Mesodermal cell (in vitro differentiated cells): ENCODE results near the gene TRMT2B. TPM values are rescaled to one million over a fixed set of nuclear protein-coding genes. Genes with fewer than 3 reads are reported as not detected.

ENCODE experiments used
- H3K27ac ChIP-seq: 2 replicates; pipeline ENCODE4 v1.7.0; 2013; ENCODE audit warnings: mild to moderate bottlenecking, low read depth, low read length, moderate library complexity; ENCODE audit not compliant: severe bottlenecking
- H3K36me3 ChIP-seq: 2 replicates; pipeline ENCODE4 v1.7.1; 2013; ENCODE audit warnings: mild to moderate bottlenecking, low read length, moderate library complexity; ENCODE audit not compliant: control insufficient read depth, insufficient read depth
- H3K4me1 ChIP-seq: one replicate; pipeline ENCODE4 v1.7.1; 2013; ENCODE audit warnings: mild to moderate bottlenecking, low read length; ENCODE audit not compliant: insufficient read depth, control insufficient read depth, poor library complexity, severe bottlenecking
- H3K4me3 ChIP-seq: 2 replicates; pipeline ENCODE4 v1.7.0; 2013; ENCODE audit warnings: low read length, control low read depth, mild to moderate bottlenecking; ENCODE audit not compliant: insufficient read depth, poor library complexity, severe bottlenecking; ENCODE audit errors: extremely low read depth
- H3K9me3 ChIP-seq: 2 replicates; pipeline ENCODE4 v1.7.1; 2013; ENCODE audit warnings: mild to moderate bottlenecking, low read length, moderate library complexity; ENCODE audit not compliant: control insufficient read depth
- WGBS, 2 experiments: methylation state at CpG; one replicate each; pipeline ENCODE4 v1.1.5; 2013; ENCODE audit warnings: missing lambda C conversion rate in 2 of 2; ENCODE audit not compliant: insufficient coverage in 2 of 2; 5-methylcytosine and 5-hydroxymethylcytosine counted together
- polyA plus RNA-seq, 2 experiments: library from polyadenylated mRNA; stranded (reverse); fragments of 50-300 nt; gene quantifications; one replicate each; pipeline ENCODE4 v1.2.3, GENCODE V29; 2013

TRMT2B gene, protein sequence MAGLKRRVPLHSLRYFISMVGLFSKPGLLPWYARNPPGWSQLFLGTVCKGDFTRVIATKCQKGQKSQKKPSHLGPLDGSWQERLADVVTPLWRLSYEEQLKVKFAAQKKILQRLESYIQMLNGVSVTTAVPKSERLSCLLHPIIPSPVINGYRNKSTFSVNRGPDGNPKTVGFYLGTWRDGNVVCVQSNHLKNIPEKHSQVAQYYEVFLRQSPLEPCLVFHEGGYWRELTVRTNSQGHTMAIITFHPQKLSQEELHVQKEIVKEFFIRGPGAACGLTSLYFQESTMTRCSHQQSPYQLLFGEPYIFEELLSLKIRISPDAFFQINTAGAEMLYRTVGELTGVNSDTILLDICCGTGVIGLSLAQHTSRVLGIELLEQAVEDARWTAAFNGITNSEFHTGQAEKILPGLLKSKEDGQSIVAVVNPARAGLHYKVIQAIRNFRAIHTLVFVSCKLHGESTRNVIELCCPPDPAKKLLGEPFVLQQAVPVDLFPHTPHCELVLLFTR
- 7.9 TPM for polyA plus RNA-seq (2013, experiment 1 of 2)
- 6.7 TPM for polyA plus RNA-seq (2013, experiment 2 of 2)

GRCh38 chrX:101051549-101052302 lies at the start of gene TRMT2B:
TRMT2B (minus strand) TSS chrX:101052111; CDS start chrX:101042289, 9,822 bp downstream.
- no peaks in the 10 kb centered on the region for H3K4me1 ChIP-seq
- 0% methylated on average over 3 to 8 of the region's 43 CpGs for WGBS, 2 experiments
- no peak within 1 kb of the TSS for H3K27ac ChIP-seq
- H3K36me3 ChIP-seq: no peaks in the 10 kb centered on the region
- H3K4me3 ChIP-seq: peak within 1 kb of the TSS; percentile 48
- no peaks in the 10 kb centered on the region for H3K9me3 ChIP-seq

- Histone ChIP-seq H3K4me1 (no peaks in the 10 kb centered on the region), H3K4me3 (peak within 1 kb of the TSS; percentile 53), H3K27ac (peak within 1 kb of the TSS; percentile 64), H3K9me3 (no peaks in the 10 kb centered on the region), H3K36me3 (peaks cover 16% of the 10 kb centered on the region)
- WGBS, 2 experiments: 0% methylated on average over 19 to 23 of the region's 48 CpGs
Observed at GRCh38 chrX:101097546-101098453, 45.9 kb upstream of the TRMT2B start, which contains the start of gene CENPI. CENPI (plus strand) TSS chrX:101098204; CDS start chrX:101101071, 2,867 bp downstream.

DNA sequence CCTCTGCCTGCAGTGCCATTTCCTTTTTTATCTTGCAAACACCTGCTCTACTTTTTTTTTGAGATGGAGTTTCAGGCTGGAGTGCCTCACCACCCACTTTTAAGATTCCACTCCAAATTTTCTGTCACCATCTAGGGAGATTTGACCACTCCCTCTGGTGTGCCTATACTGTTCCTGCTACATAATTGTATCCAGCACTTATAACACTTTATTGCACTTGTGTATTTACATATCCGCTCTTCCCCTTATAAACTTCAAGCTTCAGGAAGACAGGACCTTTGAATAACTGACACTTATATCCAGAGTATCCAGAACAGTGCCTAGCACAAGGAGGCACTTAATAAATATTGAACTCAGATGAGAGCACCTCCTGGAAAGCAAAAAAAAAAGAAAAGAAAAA lies 39.9 kb upstream of the TRMT2B start:
- no peak overlapping the region for H3K4me3 ChIP-seq
- no peaks in the 10 kb centered on the region for H3K4me1 ChIP-seq
- WGBS, 2 experiments: 100% methylated on average over 1 of the region's 1 CpG; no CpG with 5 or more reads in 1 of the 2 experiments
- no peak overlapping the region for H3K27ac ChIP-seq
- no peaks in the 10 kb centered on the region for H3K36me3 ChIP-seq
- H3K9me3 ChIP-seq: no peaks in the 10 kb centered on the region

GRCh38 chrX:101081231-101081630 lies 29.3 kb upstream of the TRMT2B start:
- 100% methylated on average over 1 of the region's 3 CpGs; no CpG with 5 or more reads in 1 of the 2 experiments for WGBS, 2 experiments

DNA sequence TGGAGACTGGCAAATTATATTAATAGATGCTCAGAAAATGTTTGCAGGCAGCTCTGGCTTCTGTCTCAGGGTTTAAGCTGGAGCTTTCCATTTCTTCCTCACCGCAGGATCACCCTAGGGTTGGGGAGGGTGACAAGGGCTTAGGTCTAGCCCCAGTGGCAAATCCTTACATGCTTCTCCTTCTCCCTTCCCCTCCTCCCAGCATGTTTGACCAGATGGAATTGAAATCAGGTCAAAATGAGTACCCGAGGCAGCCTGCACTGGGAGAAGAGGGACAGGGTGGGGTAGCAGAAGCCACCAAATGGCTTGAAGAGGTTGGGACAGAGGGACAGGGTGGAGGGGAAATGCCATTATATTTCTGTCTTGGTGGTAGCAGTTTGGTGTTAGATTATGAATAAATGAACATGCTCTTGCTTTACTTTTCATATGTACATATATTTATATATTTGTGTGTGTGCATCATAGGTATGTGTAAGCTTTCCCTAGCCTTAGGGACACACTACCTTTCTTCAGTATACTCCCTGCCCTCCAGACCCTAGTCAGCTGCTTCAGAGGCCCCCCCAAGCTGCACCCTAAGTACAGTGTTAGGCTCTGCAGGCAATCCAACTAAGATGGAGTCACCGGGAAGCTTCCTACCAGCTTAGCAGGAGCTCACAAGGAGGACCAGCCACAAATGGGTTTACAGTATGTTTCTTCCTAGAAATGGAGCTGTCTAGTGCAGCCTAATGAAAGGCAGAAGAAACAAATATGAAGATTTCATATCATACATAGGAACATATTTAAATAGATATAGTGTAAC lies 28.6 kb upstream of the TRMT2B start:
- H3K4me1 ChIP-seq: peaks cover 6% of the 10 kb centered on the region
- no peak overlapping the region for H3K4me3 ChIP-seq
- no peaks in the 10 kb centered on the region for H3K36me3 ChIP-seq
- WGBS, 2 experiments: 83 to 100% methylated on average over 1 of the region's 3 CpGs
- no peaks in the 10 kb centered on the region for H3K9me3 ChIP-seq
- H3K27ac ChIP-seq: no peak overlapping the region

More at GRCh38 chrX:101081231-101081630, 29.3 kb upstream of the TRMT2B start:
- Histone ChIP-seq H3K4me1 (peaks cover 6% of the 10 kb centered on the region), H3K4me3 (no peak overlapping the region), H3K27ac (no peak overlapping the region), H3K36me3 (no peaks in the 10 kb centered on the region), H3K9me3 (no peaks in the 10 kb centered on the region)

- H3K4me3 ChIP-seq: peak overlapping the region; percentile 2
- H3K36me3 ChIP-seq: no peaks in the 10 kb centered on the region
- 57% methylated on average over 1 of the region's 8 CpGs; no CpG with 5 or more reads in 1 of the 2 experiments for WGBS, 2 experiments
- H3K27ac ChIP-seq: no peak overlapping the region
- no peaks in the 10 kb centered on the region for H3K9me3 ChIP-seq
- H3K4me1 ChIP-seq: peaks cover 6% of the 10 kb centered on the region
Observed at GRCh38 chrX:101079736-101080270, 27.9 kb upstream of the TRMT2B start.

GRCh38 chrX:101078716-101079598 lies 27.0 kb upstream of the TRMT2B start, which contains the start of gene TMEM35A:
TMEM35A (plus strand) TSS chrX:101078879; CDS start chrX:101079003, 124 bp downstream.
- Histone ChIP-seq H3K27ac (no peak within 1 kb of the TSS), H3K9me3 (no peaks in the 10 kb centered on the region), H3K4me3 (peak within 1 kb of the TSS; percentile 36), H3K36me3 (no peaks in the 10 kb centered on the region), H3K4me1 (peaks cover 6% of the 10 kb centered on the region)
- WGBS, 2 experiments: 17% methylated on average over 1 of the region's 23 CpGs; no CpG with 5 or more reads in 1 of the 2 experiments

GRCh38 chrX:101071582-101071981 lies 19.7 kb upstream of the TRMT2B start:
- Histone ChIP-seq H3K36me3 (no peaks in the 10 kb centered on the region), H3K4me3 (no peak overlapping the region), H3K9me3 (no peaks in the 10 kb centered on the region), H3K4me1 (no peaks in the 10 kb centered on the region), H3K27ac (no peak overlapping the region)
- 92% methylated on average over 2 of the region's 3 CpGs; no CpG with 5 or more reads in 1 of the 2 experiments for WGBS, 2 experiments
